Immature natural killer cell (primary cell): ENCODE data around the gene NOSIP. TPM values are rescaled to one million over a fixed set of nuclear protein-coding genes. Genes with fewer than 3 reads are reported as not detected.
A peak's percentile ranks its signal among the peaks of the same experiment; 100 is the strongest.

Source experiments
- DNase-seq, 3 donors: peaks; one replicate each; pipeline ENCODE4 v3.0.0; 2022; ENCODE audit warnings: mixed read lengths in 1 of 3
- H3K27ac Mint-ChIP-seq, 6 donors: one replicate each; pipeline ENCODE4 v1.8.0; 2020; ENCODE audit warnings: mixed read lengths in 6 of 6, mild to moderate bottlenecking in 5 of 6, inconsistent platforms in 4 of 6, moderate library complexity in 3 of 6
- H3K27me3 Mint-ChIP-seq, 3 donors: one replicate each; pipeline ENCODE4 v1.8.0; 2020 to 2021; ENCODE audit warnings: low read depth in 3 of 3, mild to moderate bottlenecking in 3 of 3, mixed read lengths in 3 of 3, moderate library complexity in 3 of 3, inconsistent platforms in 1 of 3
- H3K36me3 Mint-ChIP-seq, 3 donors: one replicate each; pipeline ENCODE4 v1.8.0; 2020; ENCODE audit warnings: mixed read lengths in 3 of 3, inconsistent platforms in 2 of 3, mild to moderate bottlenecking in 2 of 3
- H3K4me1 Mint-ChIP-seq, 2 donors: one replicate each; pipeline ENCODE4 v1.8.0; 2020; ENCODE audit warnings: inconsistent platforms in 2 of 2, mild to moderate bottlenecking in 2 of 2, mixed read lengths in 2 of 2, moderate library complexity in 1 of 2
- H3K4me3 Mint-ChIP-seq, 5 donors: one replicate each; pipeline ENCODE4 v1.8.0; 2020; ENCODE audit warnings: mild to moderate bottlenecking in 5 of 5, mixed read lengths in 5 of 5, inconsistent platforms in 3 of 5, moderate library complexity in 3 of 5
- H3K9me3 Mint-ChIP-seq, 6 donors: one replicate each; pipeline ENCODE4 v1.8.0; 2020; ENCODE audit warnings: mild to moderate bottlenecking in 6 of 6, mixed read lengths in 6 of 6, inconsistent platforms in 4 of 6, moderate library complexity in 3 of 6
- polyA plus RNA-seq, 3 donors: library from polyadenylated mRNA; unstranded; fragments of 300-500 nt; fragmentation: Illumina TruSeq; gene quantifications; one replicate each; pipeline ENCODE4 v1.2.3, GENCODE V29; 2021

The NOSIP gene
- polyA plus RNA-seq, 3 donors from 2014 or later: 196 to 251 (median 239) TPM

- H3K27me3 Mint-ChIP-seq: peaks cover 0 to 5% (median 2%) of the 10 kb centered on the region in 3 donors
- no peaks in the 10 kb centered on the region for H3K9me3 Mint-ChIP-seq
- peaks cover 0 to 4% (median 0%) of the 10 kb centered on the region in 3 donors for H3K36me3 Mint-ChIP-seq
- no peak overlapping the region for H3K4me3 Mint-ChIP-seq
- DNase-seq: no peak
- peaks cover 23 to 37% of the 10 kb centered on the region in 2 donors for H3K4me1 Mint-ChIP-seq
- H3K27ac Mint-ChIP-seq: no peak overlapping the region
Measured at GRCh38 chr19:49573425-49573824, 6.9 kb downstream of the NOSIP start.

DNA sequence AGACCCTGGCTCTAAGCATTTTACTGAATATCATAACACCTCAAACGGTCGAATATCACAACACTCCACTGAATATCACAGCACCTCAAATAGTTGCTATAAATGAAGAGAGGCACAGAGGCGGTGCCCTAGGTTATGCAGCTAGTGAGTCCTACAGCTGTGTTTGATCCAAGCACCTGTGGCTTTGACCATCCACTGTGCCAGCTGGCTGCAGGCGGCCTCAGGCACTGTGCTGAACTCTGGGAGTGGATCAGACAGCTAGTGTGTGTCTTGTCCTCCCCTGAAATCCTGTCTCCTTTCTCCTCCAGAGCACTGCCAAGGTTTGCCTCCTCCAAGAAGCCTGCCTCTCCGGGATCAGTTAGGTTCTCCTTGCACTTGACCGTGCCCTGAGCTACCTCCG lies 7.3 kb downstream of the NOSIP start:
- Mint-ChIP-seq H3K9me3 (no peaks in the 10 kb centered on the region), H3K4me1 (peaks cover 27 to 37% of the 10 kb centered on the region in 2 donors), H3K27me3 (peaks cover 2 to 9% (median 4%) of the 10 kb centered on the region in 3 donors), H3K4me3 (no peak overlapping the region), H3K36me3 (peaks cover 0 to 4% (median 0%) of the 10 kb centered on the region in 3 donors), H3K27ac (no peak overlapping the region)
- no peak for DNase-seq

GRCh38 chr19:49570997-49571676 lies 9.2 kb downstream of the NOSIP start:
- no peaks in the 10 kb centered on the region for H3K9me3 Mint-ChIP-seq
- H3K27ac Mint-ChIP-seq: no peak overlapping the region
- peaks cover 38 to 46% of the 10 kb centered on the region in 2 donors for H3K4me1 Mint-ChIP-seq
- no peak for DNase-seq
- no peak overlapping the region for H3K4me3 Mint-ChIP-seq
- peaks cover 0 to 4% (median 0%) of the 10 kb centered on the region in 3 donors for H3K36me3 Mint-ChIP-seq
- H3K27me3 Mint-ChIP-seq: peaks cover 4 to 12% (median 4%) of the 10 kb centered on the region in 3 donors

GRCh38 chr19:49570138-49570856 lies 10.1 kb downstream of the NOSIP start:
- peaks cover 4 to 12% (median 4%) of the 10 kb centered on the region in 3 donors for H3K27me3 Mint-ChIP-seq
- H3K9me3 Mint-ChIP-seq: no peaks in the 10 kb centered on the region
- peaks cover 44 to 52% of the 10 kb centered on the region in 2 donors for H3K4me1 Mint-ChIP-seq
- peak overlapping the region; percentile 70 to 87 (median 71) for H3K4me3 Mint-ChIP-seq
- peak overlapping the region; percentile 83 to 97 (median 96) for H3K27ac Mint-ChIP-seq
- peaks cover 0 to 1% (median 0%) of the 10 kb centered on the region in 3 donors for H3K36me3 Mint-ChIP-seq
- DNase-seq: peak; percentile 77 to 83 (median 80)

GRCh38 chr19:49567861-49568441 lies 12.4 kb downstream of the NOSIP start:
- peaks cover 0 to 8% (median 0%) of the 10 kb centered on the region in 3 donors for H3K36me3 Mint-ChIP-seq
- H3K4me3 Mint-ChIP-seq: peak overlapping the region; percentile 47 to 87 (median 72)
- DNase-seq: peak; percentile 78 to 84 (median 83)
- H3K27ac Mint-ChIP-seq: peak overlapping the region; percentile 84 to 97 (median 96)
- peaks cover 61 to 64% of the 10 kb centered on the region in 2 donors for H3K4me1 Mint-ChIP-seq
- no peaks in the 10 kb centered on the region for H3K9me3 Mint-ChIP-seq
- H3K27me3 Mint-ChIP-seq: peaks cover 4 to 12% (median 4%) of the 10 kb centered on the region in 3 donors

DNA sequence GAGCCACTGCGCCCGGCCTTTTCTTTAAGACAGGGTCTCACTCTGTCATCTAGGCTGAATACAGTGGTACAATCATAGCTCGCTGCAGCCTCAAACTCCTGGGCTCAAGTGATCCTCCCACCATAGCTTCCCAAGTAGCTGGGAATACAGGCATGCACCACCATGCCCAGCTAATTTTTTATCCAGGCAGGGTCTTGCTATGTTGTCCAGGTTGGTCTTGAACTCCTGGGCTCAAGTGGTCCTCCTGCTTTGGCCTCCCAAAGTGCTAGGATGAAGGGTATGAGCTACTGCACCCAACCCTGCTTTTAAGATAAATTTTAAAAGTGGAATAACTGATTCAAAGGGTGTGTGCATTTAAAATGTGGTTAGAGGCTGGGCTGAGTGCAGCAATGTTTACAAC lies 14.1 kb downstream of the NOSIP start:
- Mint-ChIP-seq H3K4me1 (peaks cover 64 to 66% of the 10 kb centered on the region in 2 donors), H3K36me3 (peaks cover 0 to 8% (median 0%) of the 10 kb centered on the region in 3 donors), H3K9me3 (no peaks in the 10 kb centered on the region), H3K27ac (peak overlapping the region; percentile 57 to 93 (median 84)), H3K27me3 (peaks cover 4 to 12% (median 4%) of the 10 kb centered on the region in 3 donors), H3K4me3 (peak overlapping the region in 4 of 5 donors; percentile 18 to 61 (median 42))
- DNase-seq: no peak

- DNase-seq: no peak
- Mint-ChIP-seq H3K4me3 (peak overlapping the region; percentile 12 to 61 (median 32)), H3K27me3 (peaks cover 4 to 12% (median 4%) of the 10 kb centered on the region in 3 donors), H3K4me1 (peaks cover 69 to 71% of the 10 kb centered on the region in 2 donors), H3K27ac (peak overlapping the region; percentile 77 to 93 (median 86)), H3K36me3 (peaks cover 0 to 8% (median 0%) of the 10 kb centered on the region in 3 donors), H3K9me3 (no peaks in the 10 kb centered on the region)
Measured at GRCh38 chr19:49565261-49565660, 15.1 kb downstream of the NOSIP start.

DNA sequence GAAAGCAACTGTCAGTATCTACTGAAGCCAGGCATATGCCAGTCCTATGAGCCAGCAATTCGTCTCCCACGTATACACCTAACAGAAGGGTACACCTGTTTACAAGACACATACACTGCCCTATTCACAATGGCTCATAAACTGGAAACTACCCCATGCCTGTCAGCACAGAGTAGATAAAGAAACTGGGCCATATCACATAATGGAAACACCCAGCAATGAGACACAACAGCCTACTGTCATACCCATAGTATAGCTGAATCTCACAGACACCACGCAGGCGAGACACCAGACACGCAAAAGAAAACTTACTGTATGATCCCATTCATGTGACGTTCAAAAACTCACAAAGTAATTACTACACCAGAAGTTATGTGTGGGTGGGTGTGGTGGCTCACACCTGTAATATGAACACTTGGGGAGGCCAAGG lies 15.7 kb downstream of the NOSIP start:
- peak overlapping the region; percentile 77 to 93 (median 86) for H3K27ac Mint-ChIP-seq
- H3K9me3 Mint-ChIP-seq: no peaks in the 10 kb centered on the region
- H3K4me1 Mint-ChIP-seq: peaks cover 69 to 71% of the 10 kb centered on the region in 2 donors
- peaks cover 2 to 12% (median 4%) of the 10 kb centered on the region in 3 donors for H3K27me3 Mint-ChIP-seq
- peaks cover 0 to 8% (median 0%) of the 10 kb centered on the region in 3 donors for H3K36me3 Mint-ChIP-seq
- DNase-seq: no peak
- peak overlapping the region; percentile 12 to 61 (median 48) for H3K4me3 Mint-ChIP-seq

DNA sequence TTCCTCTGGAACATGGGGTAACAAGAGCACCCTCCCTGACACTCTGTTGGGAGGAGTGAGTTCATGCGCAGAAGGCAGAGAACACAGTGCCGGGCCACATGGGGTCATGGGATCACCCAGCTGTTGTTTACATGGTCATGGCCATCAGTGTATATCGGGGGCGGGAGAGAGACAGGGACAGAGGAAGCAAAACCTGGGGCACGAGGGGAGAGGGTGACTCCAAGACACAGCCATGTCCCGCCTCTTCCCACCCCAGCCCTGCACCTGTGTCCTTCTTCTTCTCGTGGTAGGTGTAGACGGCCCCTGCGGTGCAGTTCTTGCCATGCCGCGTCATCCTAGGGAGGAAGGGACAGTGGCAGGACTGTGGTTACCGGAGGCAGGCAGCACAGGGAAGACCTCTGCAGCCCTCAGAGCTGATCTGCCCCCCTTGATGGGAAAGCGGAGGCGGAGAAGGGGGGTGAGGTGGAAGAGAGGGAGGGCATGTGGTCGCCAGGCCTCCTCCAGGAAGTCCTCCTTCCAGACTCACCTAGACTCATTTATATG lies 19.9 kb downstream of the NOSIP start:
- peak in 2 of 3 donors; percentile 24 to 25 for DNase-seq
- H3K27me3 Mint-ChIP-seq: no peaks in the 10 kb centered on the region
- peak overlapping the region; percentile 70 to 94 (median 88) for H3K27ac Mint-ChIP-seq
- no peaks in the 10 kb centered on the region for H3K9me3 Mint-ChIP-seq
- H3K4me1 Mint-ChIP-seq: peaks cover 47 to 49% of the 10 kb centered on the region in 2 donors
- H3K36me3 Mint-ChIP-seq: peaks cover 11 to 26% (median 12%) of the 10 kb centered on the region in 3 donors
- peak overlapping the region; percentile 48 to 74 (median 70) for H3K4me3 Mint-ChIP-seq

- Mint-ChIP-seq H3K4me1 (peaks cover 48% of the 10 kb centered on the region in 2 donors), H3K4me3 (peak overlapping the region in 4 of 5 donors; percentile 68 to 74 (median 72)), H3K27ac (peak overlapping the region; percentile 70 to 94 (median 86)), H3K9me3 (no peaks in the 10 kb centered on the region), H3K27me3 (no peaks in the 10 kb centered on the region), H3K36me3 (peaks cover 11 to 28% (median 13%) of the 10 kb centered on the region in 3 donors)
- no peak for DNase-seq
Measured at GRCh38 chr19:49559928-49560327, 20.4 kb downstream of the NOSIP start.

DNA sequence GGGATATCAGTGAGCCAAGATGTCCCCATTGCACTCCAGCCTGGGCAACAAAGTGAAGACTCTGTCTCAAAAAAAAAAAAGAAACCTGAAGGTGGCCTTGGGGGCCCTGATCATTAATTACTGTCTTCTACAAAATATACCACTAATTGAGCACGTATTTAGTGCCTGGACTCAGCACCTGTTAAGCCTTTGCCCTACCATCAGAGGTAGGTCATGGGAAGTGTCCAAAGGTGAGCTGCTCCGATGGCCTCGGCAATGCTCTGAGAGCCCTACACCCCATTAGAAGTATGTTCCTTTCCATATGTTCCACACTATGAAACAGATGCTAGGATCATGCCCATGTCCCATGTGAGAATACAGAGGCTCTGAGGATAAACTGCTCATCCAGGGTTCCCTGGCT lies 20.9 kb downstream of the NOSIP start:
- Mint-ChIP-seq H3K4me3 (peak overlapping the region in 3 of 5 donors; percentile 29 to 74 (median 70)), H3K27ac (peak overlapping the region; percentile 70 to 94 (median 86)), H3K4me1 (peaks cover 48% of the 10 kb centered on the region in 2 donors), H3K9me3 (no peaks in the 10 kb centered on the region), H3K36me3 (peaks cover 15 to 29% (median 16%) of the 10 kb centered on the region in 3 donors), H3K27me3 (no peaks in the 10 kb centered on the region)
- no peak for DNase-seq

DNA sequence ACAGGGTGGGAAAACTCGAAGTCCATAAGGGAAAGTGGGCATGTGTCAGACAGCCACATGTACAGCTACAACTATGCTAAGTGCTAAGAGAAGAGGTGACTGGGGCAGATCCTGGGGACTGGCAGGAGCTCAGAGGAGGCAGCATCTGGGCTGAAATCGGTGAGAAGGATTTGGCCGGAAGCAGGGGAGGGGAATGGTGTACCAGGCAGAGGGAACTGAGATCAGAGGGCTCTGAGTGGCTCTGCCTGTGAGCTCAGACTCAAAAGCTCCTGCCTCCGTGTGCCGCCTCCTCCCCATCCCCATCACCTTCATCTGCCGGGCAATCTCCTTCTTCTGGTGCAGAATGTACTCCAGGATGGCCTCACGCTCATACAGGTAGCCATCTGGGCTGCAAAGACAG lies 21.8 kb downstream of the NOSIP start:
- peaks cover 15 to 28% (median 16%) of the 10 kb centered on the region in 3 donors for H3K36me3 Mint-ChIP-seq
- H3K4me1 Mint-ChIP-seq: peaks cover 48 to 51% of the 10 kb centered on the region in 2 donors
- no peaks in the 10 kb centered on the region for H3K9me3 Mint-ChIP-seq
- H3K4me3 Mint-ChIP-seq: peak overlapping the region in 1 of 5 donors; percentile 14
- peaks cover 0 to 4% (median 0%) of the 10 kb centered on the region in 3 donors for H3K27me3 Mint-ChIP-seq
- peak overlapping the region in 3 of 6 donors; percentile 18 to 78 (median 55) for H3K27ac Mint-ChIP-seq
- DNase-seq: no peak
